Stimulated activated naive CD8-positive, alpha-beta T cell treated with anti-CD3 and anti-CD28 coated beads, Interleukin-15, amount 100 ng/mL, for 72 hours (primary cell): ENCODE data around the gene TMEFF2.

ENCODE experiments used
- ATAC-seq: fragments of 150-1000 bp; cut with Tn5 transposase; 2 replicates; pipeline ENCODE4 v1.10.0; 2021; ENCODE audit warnings: mild to moderate bottlenecking, moderate library complexity
- DNase-seq, 2 donors: peaks; one replicate each; pipeline ENCODE4 v3.0.0; 2021 to 2022
- H3K27ac Mint-ChIP-seq, 2 donors: one replicate each; pipeline ENCODE4 v1.8.0; 2022; ENCODE audit warnings: mild to moderate bottlenecking in 2 of 2, mixed read lengths in 2 of 2, moderate library complexity in 2 of 2
- H3K27me3 Mint-ChIP-seq: one replicate; pipeline ENCODE4 v1.8.0; 2022; ENCODE audit warnings: mixed read lengths
- H3K4me1 Mint-ChIP-seq: one replicate; pipeline ENCODE4 v1.8.0; 2022; ENCODE audit warnings: mild to moderate bottlenecking, mixed read lengths
- H3K4me3 Mint-ChIP-seq, 2 donors: one replicate each; pipeline ENCODE4 v1.8.0; 2022; ENCODE audit warnings: mild to moderate bottlenecking in 2 of 2, mixed read lengths in 2 of 2, moderate library complexity in 1 of 2
- H3K9me3 Mint-ChIP-seq, 2 donors: one replicate each; pipeline ENCODE4 v1.8.0; 2022; ENCODE audit warnings: mixed read lengths in 2 of 2

The TMEFF2 gene

DNA sequence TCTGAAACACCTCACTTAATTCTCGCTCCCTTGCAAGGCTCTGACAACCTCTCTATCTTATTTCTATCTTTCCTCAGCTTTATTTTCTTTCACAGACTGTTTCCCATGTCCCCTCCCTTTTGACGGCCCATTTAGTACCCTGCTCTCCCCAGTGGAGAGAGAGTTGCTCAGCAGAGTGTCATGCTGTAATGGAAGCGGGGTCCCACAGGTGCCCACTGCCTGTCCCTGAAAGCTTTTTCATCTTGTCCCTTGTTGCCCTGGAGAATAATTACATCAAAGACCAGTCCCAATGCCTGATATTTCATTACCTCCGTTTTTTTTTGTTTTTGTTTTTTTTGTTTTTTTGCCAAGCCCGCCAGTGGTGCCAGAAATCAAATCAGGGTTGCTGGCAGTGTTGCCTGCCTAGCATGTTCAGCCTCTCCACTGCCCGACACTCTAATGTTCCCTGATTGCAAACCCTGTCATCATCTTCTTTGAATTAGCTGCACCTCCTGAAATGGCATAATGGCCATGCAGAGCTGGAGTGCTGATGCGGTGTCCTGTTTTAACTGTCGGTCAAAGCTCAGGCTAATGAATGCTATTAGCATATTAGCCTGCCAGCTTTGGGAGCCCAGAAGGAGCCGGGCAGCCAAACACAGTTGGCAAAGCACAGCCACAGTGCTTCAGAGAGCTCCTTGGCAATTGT lies 276.6 kb downstream of the TMEFF2 start:
- no peaks in the 10 kb centered on the region for H3K4me1 Mint-ChIP-seq
- no peak for DNase-seq
- H3K27ac Mint-ChIP-seq = no peak overlapping the region
- H3K27me3 Mint-ChIP-seq = peaks cover 7% of the 10 kb centered on the region
- ATAC-seq = no peak
- H3K4me3 Mint-ChIP-seq = no peak overlapping the region
- peaks cover 0 to 6% of the 10 kb centered on the region in 2 donors for H3K9me3 Mint-ChIP-seq

DNA sequence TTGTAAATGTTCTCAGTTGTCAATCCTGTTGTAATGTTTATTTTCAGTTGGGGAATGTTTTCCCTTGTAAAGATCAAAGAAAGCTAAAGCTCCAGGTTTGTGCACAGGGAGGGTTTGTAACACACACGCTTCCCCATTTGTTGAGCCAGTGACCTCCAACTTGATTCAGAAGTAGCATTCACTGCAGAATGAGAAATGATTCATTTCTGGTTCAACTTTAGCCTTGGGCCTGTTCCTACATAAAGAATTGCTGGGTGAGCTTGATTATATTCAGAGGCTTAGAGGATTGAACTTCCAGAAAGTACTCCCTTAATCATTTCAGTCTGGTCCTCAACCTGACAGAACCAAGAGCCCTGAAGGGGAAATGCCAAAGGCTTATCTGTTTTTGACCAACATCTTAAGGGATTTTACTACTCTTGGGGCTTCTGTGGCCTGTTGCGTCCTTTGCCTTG lies 277.3 kb downstream of the TMEFF2 start:
- Mint-ChIP-seq H3K27me3 (peaks cover 7% of the 10 kb centered on the region), H3K4me3 (no peak overlapping the region), H3K4me1 (no peaks in the 10 kb centered on the region), H3K27ac (no peak overlapping the region), H3K9me3 (peaks cover 0 to 2% of the 10 kb centered on the region in 2 donors)
- DNase-seq (no peak), ATAC-seq (no peak)

DNA sequence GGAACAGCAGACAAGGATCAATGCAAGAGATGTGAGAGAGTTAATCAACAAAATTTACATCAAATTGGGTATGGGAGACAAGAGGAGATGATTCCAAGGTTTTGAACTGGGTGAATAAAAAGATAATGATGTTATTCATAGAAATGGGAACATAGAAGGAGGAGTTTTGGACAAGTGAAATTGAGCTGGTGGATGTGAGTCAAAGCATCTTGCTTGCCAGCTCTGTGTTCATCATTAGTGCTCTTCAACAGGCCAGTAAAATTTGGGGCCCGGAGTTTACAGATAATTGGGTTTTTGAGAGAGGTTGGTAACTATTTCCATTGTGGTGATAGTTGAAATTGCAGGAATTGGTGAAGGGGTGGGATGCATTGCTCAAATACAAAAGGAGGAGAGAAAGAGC lies 277.9 kb downstream of the TMEFF2 start:
- H3K27me3 Mint-ChIP-seq = peaks cover 11% of the 10 kb centered on the region
- no peak overlapping the region for H3K4me3 Mint-ChIP-seq
- ATAC-seq (no peak), DNase-seq (no peak)
- no peaks in the 10 kb centered on the region for H3K9me3 Mint-ChIP-seq
- no peaks in the 10 kb centered on the region for H3K4me1 Mint-ChIP-seq
- no peak overlapping the region for H3K27ac Mint-ChIP-seq

DNA sequence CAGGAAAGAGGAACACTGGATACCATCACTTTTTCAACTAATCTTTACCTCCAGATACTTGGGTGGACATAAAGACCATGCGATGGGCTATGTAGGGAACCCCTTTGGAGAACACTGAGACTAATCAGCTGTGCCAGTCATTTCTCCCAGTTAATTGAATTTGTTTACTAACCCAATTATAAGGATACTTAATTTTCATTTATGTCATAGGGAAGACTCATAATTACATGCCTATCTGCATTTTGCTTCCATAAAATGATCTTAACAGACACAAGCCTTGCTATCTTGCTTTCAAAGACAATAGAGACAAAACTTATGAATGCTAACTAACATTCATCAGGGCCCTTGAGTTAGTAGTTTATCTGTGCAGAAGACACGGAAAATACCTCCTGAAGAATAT lies 279.0 kb downstream of the TMEFF2 start:
- DNase-seq = no peak
- Mint-ChIP-seq H3K9me3 (no peaks in the 10 kb centered on the region), H3K27me3 (peaks cover 12% of the 10 kb centered on the region), H3K4me3 (no peak overlapping the region), H3K4me1 (no peaks in the 10 kb centered on the region), H3K27ac (no peak overlapping the region)
- no peak for ATAC-seq

DNA sequence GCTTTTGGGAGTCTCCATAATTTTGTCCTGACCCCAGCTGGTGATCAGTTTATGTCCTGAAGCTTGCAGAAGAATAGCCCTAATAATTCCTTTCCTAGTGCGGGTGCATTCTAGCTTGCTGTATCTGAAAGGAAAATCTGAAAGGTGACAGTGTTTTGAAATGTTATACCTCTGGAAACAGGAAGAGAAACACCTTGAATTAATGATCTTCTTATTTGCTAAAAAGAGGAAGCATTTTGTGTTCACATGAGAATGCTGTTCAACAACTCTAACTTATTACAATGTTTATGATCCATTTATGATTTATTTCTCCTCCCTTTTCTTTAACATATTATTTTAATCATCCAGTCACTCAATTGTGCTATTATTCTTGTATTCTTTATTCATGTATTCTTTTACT lies 280.9 kb downstream of the TMEFF2 start:
- DNase-seq = no peak
- H3K4me1 Mint-ChIP-seq = no peaks in the 10 kb centered on the region
- ATAC-seq = no peak
- no peak overlapping the region for H3K4me3 Mint-ChIP-seq
- no peaks in the 10 kb centered on the region for H3K9me3 Mint-ChIP-seq
- peaks cover 12% of the 10 kb centered on the region for H3K27me3 Mint-ChIP-seq
- H3K27ac Mint-ChIP-seq = no peak overlapping the region

DNA sequence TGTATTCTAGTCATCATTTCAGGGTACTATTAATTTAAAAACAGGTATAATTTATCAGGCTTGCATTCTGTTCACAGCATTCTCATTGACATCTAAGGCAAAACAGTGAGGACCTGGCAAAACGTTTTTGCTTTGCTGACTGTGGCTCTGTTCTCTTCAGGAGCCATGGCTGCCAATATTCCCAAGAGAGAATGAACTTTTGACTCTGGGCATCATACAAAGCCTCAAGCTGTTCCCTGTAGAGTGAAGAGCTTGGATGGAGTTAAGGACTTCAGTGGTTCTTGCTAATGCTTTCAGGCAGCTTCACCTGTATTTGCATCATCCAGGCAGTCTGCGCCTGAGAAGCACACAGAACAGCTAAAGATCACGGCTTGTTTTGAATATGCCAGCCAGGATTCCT lies 282.0 kb downstream of the TMEFF2 start:
- Mint-ChIP-seq H3K4me1 (no peaks in the 10 kb centered on the region), H3K27ac (no peak overlapping the region), H3K27me3 (peaks cover 6% of the 10 kb centered on the region), H3K4me3 (no peak overlapping the region), H3K9me3 (no peaks in the 10 kb centered on the region)
- DNase-seq (no peak), ATAC-seq (no peak)

DNA sequence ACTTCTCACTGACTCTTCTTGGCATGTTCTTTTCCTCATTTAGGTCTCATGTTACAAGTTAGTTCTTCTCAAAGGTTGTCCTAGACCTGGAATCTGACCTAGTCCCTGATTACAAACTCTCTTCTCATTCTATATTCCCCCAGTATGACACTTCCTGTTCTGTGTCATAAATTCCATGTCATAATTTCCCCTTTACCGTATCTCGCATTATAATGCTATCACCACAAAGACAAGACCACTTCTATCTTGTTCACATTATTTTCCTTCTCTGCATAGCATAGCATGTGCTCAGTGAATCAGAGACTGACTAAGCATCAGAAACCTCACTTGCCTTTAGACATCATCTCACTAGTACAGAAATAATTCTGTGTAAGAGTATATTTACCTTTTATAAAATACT lies 284.2 kb downstream of the TMEFF2 start:
- ATAC-seq (peak; percentile 73), DNase-seq (no peak)
- H3K4me1 Mint-ChIP-seq = no peaks in the 10 kb centered on the region
- peaks cover 6% of the 10 kb centered on the region for H3K27me3 Mint-ChIP-seq
- H3K27ac Mint-ChIP-seq = no peak overlapping the region
- H3K9me3 Mint-ChIP-seq = no peaks in the 10 kb centered on the region
- no peak overlapping the region for H3K4me3 Mint-ChIP-seq

DNA sequence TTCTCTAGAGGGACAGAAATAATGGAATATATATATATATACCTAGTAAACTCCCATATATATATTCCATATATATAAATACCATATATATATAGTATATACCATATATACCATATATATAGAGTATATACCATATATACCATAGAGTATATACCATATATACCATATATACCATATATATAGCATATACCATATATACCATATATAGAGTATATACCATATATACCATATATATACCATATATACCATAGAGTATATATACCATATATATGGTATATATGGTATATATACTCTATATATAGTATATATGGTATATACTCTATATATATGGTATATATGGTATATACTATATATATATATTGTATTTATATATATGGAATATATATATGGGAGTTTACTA lies 285.9 kb downstream of the TMEFF2 start:
- ATAC-seq (no peak), DNase-seq (no peak)
- Mint-ChIP-seq H3K9me3 (no peaks in the 10 kb centered on the region), H3K4me1 (no peaks in the 10 kb centered on the region), H3K27ac (no peak overlapping the region), H3K4me3 (no peak overlapping the region), H3K27me3 (peaks cover 6% of the 10 kb centered on the region)

DNA sequence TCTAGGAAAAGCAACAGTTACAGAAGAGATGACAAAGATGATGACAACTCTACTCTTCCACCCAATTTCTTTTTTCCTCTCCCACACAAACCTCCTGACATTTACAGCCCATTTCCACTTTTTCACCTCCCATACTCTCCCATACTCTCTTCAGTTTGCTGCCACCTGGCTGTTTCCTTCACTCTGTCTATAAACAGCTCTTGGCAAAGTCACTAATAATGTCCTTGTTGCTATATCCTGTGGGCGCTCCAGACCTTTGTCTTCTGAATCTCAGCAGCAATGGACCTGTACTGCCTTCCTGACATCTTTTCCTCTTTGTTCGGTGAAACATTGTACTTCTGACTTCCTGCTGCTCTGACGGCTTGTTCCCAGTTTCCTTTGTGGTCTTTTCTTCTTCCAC lies 287.2 kb downstream of the TMEFF2 start:
- Mint-ChIP-seq H3K27me3 (peaks cover 6% of the 10 kb centered on the region), H3K27ac (no peak overlapping the region), H3K4me1 (no peaks in the 10 kb centered on the region), H3K9me3 (no peaks in the 10 kb centered on the region), H3K4me3 (no peak overlapping the region)
- no peak for ATAC-seq
- DNase-seq = no peak

DNA sequence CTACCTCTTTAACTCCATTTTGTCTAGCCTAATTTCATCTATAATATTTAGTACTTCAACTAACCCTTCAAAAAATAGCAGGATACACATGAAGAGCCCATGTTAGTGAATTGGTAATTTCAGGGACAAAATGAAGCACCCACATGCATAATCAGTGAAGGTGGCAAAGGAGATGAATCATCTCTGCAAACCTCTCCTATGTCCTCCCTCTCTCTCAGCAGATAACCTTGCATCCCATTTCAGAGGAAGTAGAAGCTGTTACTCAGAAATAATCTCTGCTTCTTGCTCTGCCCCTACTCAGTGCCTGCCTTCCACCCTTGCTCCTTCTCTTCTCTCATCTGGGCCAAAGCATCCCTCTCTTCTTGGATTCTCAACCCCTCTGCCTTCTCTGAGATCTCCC lies 287.6 kb downstream of the TMEFF2 start:
- Mint-ChIP-seq H3K27me3 (peaks cover 4% of the 10 kb centered on the region), H3K27ac (no peak overlapping the region), H3K4me3 (no peak overlapping the region), H3K9me3 (no peaks in the 10 kb centered on the region), H3K4me1 (no peaks in the 10 kb centered on the region)
- peak; percentile 26 for ATAC-seq
- no peak for DNase-seq

DNA sequence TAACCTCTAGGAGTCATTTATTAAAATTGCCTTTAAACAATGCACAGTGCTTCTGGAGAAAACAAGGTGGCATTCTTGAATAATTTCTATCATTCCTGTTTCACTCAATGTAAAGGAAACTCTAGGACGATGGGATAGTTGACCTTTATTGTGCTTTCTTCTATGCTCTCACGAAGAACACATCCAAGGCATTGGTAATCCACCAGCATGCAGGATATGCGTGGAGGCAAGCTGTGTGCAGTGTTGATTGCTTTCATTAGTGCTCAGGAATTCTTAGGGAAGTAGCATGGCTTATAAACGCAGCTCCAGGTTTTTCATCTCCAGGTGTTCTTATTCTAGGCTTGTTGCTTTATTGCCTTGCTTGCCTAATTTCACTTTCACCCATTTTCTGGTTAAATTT lies 289.4 kb downstream of the TMEFF2 start:
- H3K4me3 Mint-ChIP-seq = no peak overlapping the region
- no peak for ATAC-seq
- peaks cover 4 to 15% of the 10 kb centered on the region in 2 donors for H3K9me3 Mint-ChIP-seq
- DNase-seq = no peak
- peaks cover 5% of the 10 kb centered on the region for H3K27me3 Mint-ChIP-seq
- no peak overlapping the region for H3K27ac Mint-ChIP-seq
- no peaks in the 10 kb centered on the region for H3K4me1 Mint-ChIP-seq

DNA sequence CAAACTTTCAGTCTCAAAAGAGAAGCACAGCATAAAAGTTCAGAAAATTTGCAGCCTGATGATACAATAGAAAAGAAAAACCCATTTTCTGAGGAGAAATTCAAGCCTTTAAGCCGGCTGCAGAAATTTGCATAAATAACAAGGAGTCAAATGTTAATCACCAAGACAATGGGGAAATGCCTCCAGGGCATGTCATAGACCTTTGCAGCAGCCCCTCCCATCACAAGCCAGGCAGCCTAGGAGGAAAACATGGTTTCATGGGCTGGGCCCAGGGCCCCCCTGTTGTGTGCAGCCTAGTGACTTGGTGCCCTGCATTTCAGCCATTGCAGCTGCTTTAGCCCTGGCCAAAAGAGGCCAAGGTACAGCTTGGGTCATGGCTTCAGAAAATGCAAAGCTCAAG lies 293.7 kb downstream of the TMEFF2 start:
- H3K27me3 Mint-ChIP-seq = peaks cover 9% of the 10 kb centered on the region

DNA sequence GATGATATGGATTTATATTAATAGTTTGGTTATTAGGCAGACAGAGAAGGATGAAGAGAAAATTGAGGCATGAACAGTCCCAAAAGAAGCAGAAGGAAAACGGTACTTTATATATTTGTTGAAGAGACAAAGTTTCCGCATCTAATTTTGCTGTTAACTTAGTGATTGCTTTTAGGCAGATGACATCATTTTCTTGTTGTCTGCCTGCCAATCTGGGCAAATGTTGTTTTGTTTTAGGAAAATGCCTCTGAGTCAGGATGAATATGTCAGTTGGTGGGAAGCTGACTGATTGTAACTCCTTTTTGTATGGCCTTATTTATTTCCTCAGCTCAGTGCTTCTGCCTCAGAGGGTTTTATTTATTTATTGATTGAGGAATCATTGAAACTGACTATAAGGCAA lies 295.3 kb downstream of the TMEFF2 start:
- Mint-ChIP-seq H3K4me3 (no peak overlapping the region), H3K27ac (no peak overlapping the region), H3K27me3 (peaks cover 9% of the 10 kb centered on the region), H3K4me1 (no peaks in the 10 kb centered on the region), H3K9me3 (peaks cover 6 to 19% of the 10 kb centered on the region in 2 donors)
- ATAC-seq = no peak
- DNase-seq = no peak

More for the DNA sequence above, 293.7 kb downstream of the TMEFF2 start:
- no peak overlapping the region for H3K4me3 Mint-ChIP-seq
- H3K9me3 Mint-ChIP-seq = peaks cover 6 to 19% of the 10 kb centered on the region in 2 donors
- ATAC-seq = no peak
- H3K27ac Mint-ChIP-seq = no peak overlapping the region
- no peak for DNase-seq
- H3K4me1 Mint-ChIP-seq = no peaks in the 10 kb centered on the region
